ENCODE measurements around the gene RECQL. TPM values are rescaled to one million over a fixed set of nuclear protein-coding genes. Genes with fewer than 3 reads are reported as not detected.
"Not testable (repeated sequence)": the region's sequence is repeated elsewhere in the genome, so short reads cannot be mapped to it uniquely, and the experiment has no call there.

RECQL gene
- total RNA-seq, 2 experiments from 2014 or later = 87.6 to 91.5 TPM

- Mint-ChIP-seq H3K27ac (no peak overlapping the region), H3K36me3 (peaks cover 7% of the 10 kb centered on the region), H3K4me1 (peaks cover 17% of the 10 kb centered on the region), H3K4me3 (no peak overlapping the region), H3K9me3 (ENCODE audit: low read depth) (no peaks in the 10 kb centered on the region), H3K27me3 (peaks cover 7% of the 10 kb centered on the region)
- no peak for ATAC-seq
- no peak for DNase-seq
- CTCF ChIA-PET = no interaction called here
Measured at GRCh38 chr12:21434699-21435098, 66.7 kb downstream of the RECQL start.

DNA sequence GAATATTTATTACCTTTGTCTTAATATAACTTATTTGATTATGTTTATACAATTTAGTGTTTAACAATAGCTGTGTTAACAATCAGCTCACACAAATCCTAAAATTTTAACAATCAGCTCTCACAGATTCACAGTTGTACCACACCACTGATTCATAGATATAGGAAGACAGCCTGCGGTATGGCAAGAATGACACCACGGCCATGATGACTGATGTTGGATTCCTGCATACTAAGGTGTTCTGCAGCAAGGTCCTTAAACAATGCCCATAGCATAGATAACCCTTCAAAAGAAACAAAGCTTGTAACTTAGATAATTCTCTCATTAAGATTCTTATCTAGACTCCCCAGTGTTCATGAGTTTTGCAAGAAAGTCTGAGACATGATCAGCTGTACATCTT lies 67.9 kb downstream of the RECQL start:
- H3K4me1 Mint-ChIP-seq = peaks cover 5% of the 10 kb centered on the region
- H3K9me3 Mint-ChIP-seq (ENCODE audit: low read depth) = no peaks in the 10 kb centered on the region
- H3K4me3 Mint-ChIP-seq = no peak overlapping the region
- no peak for DNase-seq
- no peaks in the 10 kb centered on the region for H3K36me3 Mint-ChIP-seq
- CTCF ChIA-PET = no interaction called here
- H3K27ac Mint-ChIP-seq = no peak overlapping the region
- ATAC-seq = no peak
- peaks cover 7% of the 10 kb centered on the region for H3K27me3 Mint-ChIP-seq

DNA sequence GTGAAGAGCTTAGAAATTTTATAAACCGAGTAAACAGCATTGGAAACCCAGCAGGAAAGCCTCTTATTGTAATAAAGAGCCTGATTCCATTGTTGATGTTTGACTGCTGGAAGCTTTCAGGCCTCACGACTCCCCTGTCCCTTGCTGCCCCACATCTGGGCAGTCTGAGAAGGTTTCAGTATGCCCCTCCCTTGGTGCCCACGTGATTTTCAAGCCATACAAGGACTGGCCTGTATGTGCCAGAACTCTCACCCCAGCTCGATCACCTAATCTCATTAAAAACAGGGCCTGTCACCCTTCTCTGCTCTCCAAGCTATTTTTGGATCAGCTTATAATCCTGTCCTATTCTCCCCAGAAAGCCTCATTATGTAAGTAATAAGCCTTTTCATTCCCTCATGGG lies 71.4 kb downstream of the RECQL start:
- DNase-seq (no peak), ATAC-seq (no peak)
- CTCF ChIA-PET = no interaction called here
- Mint-ChIP-seq H3K9me3 (ENCODE audit: low read depth) (peaks cover 5% of the 10 kb centered on the region), H3K36me3 (no peaks in the 10 kb centered on the region), H3K4me1 (no peaks in the 10 kb centered on the region), H3K4me3 (no peak overlapping the region), H3K27me3 (peaks cover 2% of the 10 kb centered on the region), H3K27ac (no peak overlapping the region)

GRCh38 chr12:21428241-21428640 lies 73.2 kb downstream of the RECQL start:
- H3K27me3 Mint-ChIP-seq = no peaks in the 10 kb centered on the region
- no peaks in the 10 kb centered on the region for H3K4me1 Mint-ChIP-seq
- H3K9me3 Mint-ChIP-seq (ENCODE audit: low read depth) = peaks cover 5% of the 10 kb centered on the region
- ATAC-seq (no peak), DNase-seq (no peak)
- no peak overlapping the region for H3K27ac Mint-ChIP-seq
- no peak overlapping the region for H3K4me3 Mint-ChIP-seq
- CTCF ChIA-PET = no interaction called here
- H3K36me3 Mint-ChIP-seq = no peaks in the 10 kb centered on the region

DNA sequence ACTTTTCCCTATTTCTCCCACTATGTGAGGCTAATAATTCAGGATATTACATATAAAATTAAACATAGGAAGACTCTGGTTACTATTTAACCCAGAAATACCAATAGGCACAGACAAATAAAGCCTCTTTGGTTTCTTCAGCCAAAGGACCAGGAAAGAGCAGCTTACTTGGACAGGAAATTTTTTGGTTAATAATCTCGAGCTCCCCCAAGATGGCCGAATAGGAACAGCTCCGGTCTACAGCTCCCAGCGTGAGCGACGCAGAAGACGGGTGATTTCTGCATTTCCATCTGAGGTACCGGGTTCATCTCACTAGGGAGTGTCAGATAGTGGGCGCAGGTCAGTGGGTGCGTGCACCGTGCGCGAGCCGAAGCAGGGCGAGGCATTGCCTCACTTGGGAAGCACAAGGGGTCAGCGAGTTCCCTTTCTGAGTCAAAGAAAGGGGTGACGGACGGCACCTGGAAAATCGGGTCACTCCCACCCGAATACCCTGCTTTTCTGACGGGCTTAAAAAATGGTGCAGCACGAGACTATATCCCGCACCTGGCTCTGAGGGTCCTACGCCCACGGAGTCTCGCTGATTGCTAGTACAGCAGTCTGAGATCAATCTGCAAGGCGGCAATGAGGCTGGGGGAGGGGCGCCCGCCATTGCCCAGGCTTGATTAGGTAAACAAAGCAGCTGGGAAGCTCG lies 82.3 kb downstream of the RECQL start:
- ATAC-seq; DNase-seq; H3K4me1 Mint-ChIP-seq; CTCF ChIA-PET; H3K27ac Mint-ChIP-seq; H3K4me3 Mint-ChIP-seq; H3K9me3 Mint-ChIP-seq (ENCODE audit: low read depth); H3K36me3 Mint-ChIP-seq: not testable (repeated sequence)
- peaks cover 14% of the 10 kb centered on the region for H3K27me3 Mint-ChIP-seq

Other genes with a start within 250 kb of the RECQL start
- not detected for gene SLCO1A2, start 166.7 kb downstream of the RECQL start, total RNA-seq
- gene IAPP, start 128.7 kb downstream of the RECQL start, total RNA-seq = not detected
- gene PYROXD1, start 64.0 kb downstream of the RECQL start, total RNA-seq = 10 to 100 TPM; 19.4 to 25.8 TPM
- gene GOLT1B, start 154 bp upstream of the RECQL start, total RNA-seq = 10 to 100 TPM; 35.1 to 36.8 TPM
- gene SPX, start 24.7 kb upstream of the RECQL start, total RNA-seq = under 1 TPM; 0.40 to 0.64 TPM
- not detected for gene GYS2, start 103.2 kb upstream of the RECQL start, total RNA-seq
- gene LDHB, start 156.2 kb upstream of the RECQL start, total RNA-seq = 1,000 to 10,000 TPM in 1 of 2 experiments, 100 to 1,000 TPM in 1; 907 to 1,215 TPM